ENCODE data around the gene SPATS2L. TPM values are rescaled to one million over a fixed set of nuclear protein-coding genes. Genes with fewer than 3 reads are reported as not detected.

Gene SPATS2L
- total RNA-seq, 1 experiment from 2014 or later, result 112 TPM

DNA sequence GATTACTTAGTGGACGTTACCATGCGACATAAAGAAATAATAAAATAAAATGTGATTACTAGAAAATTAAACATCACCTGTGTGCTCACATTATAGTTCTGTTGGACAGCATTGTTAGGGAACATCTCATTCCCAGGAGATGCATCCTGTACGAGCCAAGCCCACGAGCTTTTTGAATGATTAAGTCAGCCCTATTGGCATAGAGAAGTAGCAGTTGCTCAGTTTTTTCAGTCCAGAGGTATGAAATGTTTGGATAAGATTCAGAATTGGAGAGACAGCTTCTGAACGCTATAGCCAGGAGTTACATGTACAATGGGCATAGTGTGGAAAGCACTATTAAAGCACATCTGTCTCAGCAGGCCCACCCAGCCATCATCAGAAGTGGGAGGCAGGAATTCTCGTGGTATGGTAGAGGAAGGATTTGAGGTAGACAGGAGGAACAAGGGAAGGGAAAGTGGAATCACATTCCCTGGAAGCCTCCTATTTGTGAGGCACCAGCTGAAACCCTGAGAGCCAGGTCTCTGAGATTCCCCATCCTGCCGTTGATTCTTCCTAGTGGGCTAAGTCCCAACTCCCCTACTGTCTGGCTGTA, 8.6 kb downstream of the SPATS2L start:
- ChIA-PET POLR2A (interaction anchor here (0.6 to 0.7 kb wide), 3 partner anchors 13 to 235 kb away, joined by 3 to 4 read pairs (median 3); no protein-coding TSS in a partner anchor), CTCF (interaction anchor here (0.9 kb wide), 1 partner anchor 9 kb away, joined by 3 read pairs; no protein-coding TSS in a partner anchor)
- peaks cover 95% of the 10 kb centered on the region for H3K4me1 Mint-ChIP-seq
- peak overlapping the region; percentile 95 for H3K27ac Mint-ChIP-seq
- ATAC-seq, result no peak
- TF ChIP-seq, protein P1, sequence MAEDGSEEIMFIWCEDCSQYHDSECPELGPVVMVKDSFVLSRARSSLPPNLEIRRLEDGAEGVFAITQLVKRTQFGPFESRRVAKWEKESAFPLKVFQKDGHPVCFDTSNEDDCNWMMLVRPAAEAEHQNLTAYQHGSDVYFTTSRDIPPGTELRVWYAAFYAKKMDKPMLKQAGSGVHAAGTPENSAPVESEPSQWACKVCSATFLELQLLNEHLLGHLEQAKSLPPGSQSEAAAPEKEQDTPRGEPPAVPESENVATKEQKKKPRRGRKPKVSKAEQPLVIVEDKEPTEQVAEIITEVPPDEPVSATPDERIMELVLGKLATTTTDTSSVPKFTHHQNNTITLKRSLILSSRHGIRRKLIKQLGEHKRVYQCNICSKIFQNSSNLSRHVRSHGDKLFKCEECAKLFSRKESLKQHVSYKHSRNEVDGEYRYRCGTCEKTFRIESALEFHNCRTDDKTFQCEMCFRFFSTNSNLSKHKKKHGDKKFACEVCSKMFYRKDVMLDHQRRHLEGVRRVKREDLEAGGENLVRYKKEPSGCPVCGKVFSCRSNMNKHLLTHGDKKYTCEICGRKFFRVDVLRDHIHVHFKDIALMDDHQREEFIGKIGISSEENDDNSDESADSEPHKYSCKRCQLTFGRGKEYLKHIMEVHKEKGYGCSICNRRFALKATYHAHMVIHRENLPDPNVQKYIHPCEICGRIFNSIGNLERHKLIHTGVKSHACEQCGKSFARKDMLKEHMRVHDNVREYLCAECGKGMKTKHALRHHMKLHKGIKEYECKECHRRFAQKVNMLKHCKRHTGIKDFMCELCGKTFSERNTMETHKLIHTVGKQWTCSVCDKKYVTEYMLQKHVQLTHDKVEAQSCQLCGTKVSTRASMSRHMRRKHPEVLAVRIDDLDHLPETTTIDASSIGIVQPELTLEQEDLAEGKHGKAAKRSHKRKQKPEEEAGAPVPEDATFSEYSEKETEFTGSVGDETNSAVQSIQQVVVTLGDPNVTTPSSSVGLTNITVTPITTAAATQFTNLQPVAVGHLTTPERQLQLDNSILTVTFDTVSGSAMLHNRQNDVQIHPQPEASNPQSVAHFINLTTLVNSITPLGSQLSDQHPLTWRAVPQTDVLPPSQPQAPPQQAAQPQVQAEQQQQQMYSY (CRISPR knock-in tag; IDR thresholded peaks at IDR 0.05), result no peak
- TF ChIP-seq, protein P2, sequence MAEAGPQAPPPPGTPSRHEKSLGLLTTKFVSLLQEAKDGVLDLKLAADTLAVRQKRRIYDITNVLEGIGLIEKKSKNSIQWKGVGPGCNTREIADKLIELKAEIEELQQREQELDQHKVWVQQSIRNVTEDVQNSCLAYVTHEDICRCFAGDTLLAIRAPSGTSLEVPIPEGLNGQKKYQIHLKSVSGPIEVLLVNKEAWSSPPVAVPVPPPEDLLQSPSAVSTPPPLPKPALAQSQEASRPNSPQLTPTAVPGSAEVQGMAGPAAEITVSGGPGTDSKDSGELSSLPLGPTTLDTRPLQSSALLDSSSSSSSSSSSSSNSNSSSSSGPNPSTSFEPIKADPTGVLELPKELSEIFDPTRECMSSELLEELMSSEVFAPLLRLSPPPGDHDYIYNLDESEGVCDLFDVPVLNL (CRISPR knock-in tag; IDR thresholded peaks at IDR 0.05; ENCODE audit: borderline replicate concordance, low read depth), result no peak
- TF ChIP-seq, protein P3, sequence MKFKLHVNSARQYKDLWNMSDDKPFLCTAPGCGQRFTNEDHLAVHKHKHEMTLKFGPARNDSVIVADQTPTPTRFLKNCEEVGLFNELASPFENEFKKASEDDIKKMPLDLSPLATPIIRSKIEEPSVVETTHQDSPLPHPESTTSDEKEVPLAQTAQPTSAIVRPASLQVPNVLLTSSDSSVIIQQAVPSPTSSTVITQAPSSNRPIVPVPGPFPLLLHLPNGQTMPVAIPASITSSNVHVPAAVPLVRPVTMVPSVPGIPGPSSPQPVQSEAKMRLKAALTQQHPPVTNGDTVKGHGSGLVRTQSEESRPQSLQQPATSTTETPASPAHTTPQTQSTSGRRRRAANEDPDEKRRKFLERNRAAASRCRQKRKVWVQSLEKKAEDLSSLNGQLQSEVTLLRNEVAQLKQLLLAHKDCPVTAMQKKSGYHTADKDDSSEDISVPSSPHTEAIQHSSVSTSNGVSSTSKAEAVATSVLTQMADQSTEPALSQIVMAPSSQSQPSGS (CRISPR knock-in tag; IDR thresholded peaks at IDR 0.05; ENCODE audit: borderline replicate concordance, low read depth), result no peak
- TF ChIP-seq OVOL2 (CRISPR knock-in tag; IDR thresholded peaks at IDR 0.05; ENCODE audit: borderline replicate concordance) (no peak), ZNF219 (CRISPR knock-in tag; IDR thresholded peaks at IDR 0.05; ENCODE audit: borderline replicate concordance) (no peak), ZNF671 (CRISPR knock-in tag; IDR thresholded peaks at IDR 0.05) (no peak), ZNF317 (CRISPR knock-in tag; IDR thresholded peaks at IDR 0.05; ENCODE audit: borderline replicate concordance, low read depth) (no peak), RORB (CRISPR knock-in tag; IDR thresholded peaks at IDR 0.05) (no peak), HMGA2 (CRISPR knock-in tag; IDR thresholded peaks at IDR 0.05) (no peak), KAT7 (CRISPR knock-in tag; IDR thresholded peaks at IDR 0.05; ENCODE audit: borderline replicate concordance) (no peak), TCF7 (CRISPR knock-in tag; IDR thresholded peaks at IDR 0.05; ENCODE audit: low read depth) (no peak)
- TF ChIP-seq, protein P4, sequence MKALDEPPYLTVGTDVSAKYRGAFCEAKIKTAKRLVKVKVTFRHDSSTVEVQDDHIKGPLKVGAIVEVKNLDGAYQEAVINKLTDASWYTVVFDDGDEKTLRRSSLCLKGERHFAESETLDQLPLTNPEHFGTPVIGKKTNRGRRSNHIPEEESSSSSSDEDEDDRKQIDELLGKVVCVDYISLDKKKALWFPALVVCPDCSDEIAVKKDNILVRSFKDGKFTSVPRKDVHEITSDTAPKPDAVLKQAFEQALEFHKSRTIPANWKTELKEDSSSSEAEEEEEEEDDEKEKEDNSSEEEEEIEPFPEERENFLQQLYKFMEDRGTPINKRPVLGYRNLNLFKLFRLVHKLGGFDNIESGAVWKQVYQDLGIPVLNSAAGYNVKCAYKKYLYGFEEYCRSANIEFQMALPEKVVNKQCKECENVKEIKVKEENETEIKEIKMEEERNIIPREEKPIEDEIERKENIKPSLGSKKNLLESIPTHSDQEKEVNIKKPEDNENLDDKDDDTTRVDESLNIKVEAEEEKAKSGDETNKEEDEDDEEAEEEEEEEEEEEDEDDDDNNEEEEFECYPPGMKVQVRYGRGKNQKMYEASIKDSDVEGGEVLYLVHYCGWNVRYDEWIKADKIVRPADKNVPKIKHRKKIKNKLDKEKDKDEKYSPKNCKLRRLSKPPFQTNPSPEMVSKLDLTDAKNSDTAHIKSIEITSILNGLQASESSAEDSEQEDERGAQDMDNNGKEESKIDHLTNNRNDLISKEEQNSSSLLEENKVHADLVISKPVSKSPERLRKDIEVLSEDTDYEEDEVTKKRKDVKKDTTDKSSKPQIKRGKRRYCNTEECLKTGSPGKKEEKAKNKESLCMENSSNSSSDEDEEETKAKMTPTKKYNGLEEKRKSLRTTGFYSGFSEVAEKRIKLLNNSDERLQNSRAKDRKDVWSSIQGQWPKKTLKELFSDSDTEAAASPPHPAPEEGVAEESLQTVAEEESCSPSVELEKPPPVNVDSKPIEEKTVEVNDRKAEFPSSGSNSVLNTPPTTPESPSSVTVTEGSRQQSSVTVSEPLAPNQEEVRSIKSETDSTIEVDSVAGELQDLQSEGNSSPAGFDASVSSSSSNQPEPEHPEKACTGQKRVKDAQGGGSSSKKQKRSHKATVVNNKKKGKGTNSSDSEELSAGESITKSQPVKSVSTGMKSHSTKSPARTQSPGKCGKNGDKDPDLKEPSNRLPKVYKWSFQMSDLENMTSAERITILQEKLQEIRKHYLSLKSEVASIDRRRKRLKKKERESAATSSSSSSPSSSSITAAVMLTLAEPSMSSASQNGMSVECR (CRISPR knock-in tag; IDR thresholded peaks at IDR 0.05; ENCODE audit: borderline replicate concordance), result no peak
- TF ChIP-seq, protein P5, sequence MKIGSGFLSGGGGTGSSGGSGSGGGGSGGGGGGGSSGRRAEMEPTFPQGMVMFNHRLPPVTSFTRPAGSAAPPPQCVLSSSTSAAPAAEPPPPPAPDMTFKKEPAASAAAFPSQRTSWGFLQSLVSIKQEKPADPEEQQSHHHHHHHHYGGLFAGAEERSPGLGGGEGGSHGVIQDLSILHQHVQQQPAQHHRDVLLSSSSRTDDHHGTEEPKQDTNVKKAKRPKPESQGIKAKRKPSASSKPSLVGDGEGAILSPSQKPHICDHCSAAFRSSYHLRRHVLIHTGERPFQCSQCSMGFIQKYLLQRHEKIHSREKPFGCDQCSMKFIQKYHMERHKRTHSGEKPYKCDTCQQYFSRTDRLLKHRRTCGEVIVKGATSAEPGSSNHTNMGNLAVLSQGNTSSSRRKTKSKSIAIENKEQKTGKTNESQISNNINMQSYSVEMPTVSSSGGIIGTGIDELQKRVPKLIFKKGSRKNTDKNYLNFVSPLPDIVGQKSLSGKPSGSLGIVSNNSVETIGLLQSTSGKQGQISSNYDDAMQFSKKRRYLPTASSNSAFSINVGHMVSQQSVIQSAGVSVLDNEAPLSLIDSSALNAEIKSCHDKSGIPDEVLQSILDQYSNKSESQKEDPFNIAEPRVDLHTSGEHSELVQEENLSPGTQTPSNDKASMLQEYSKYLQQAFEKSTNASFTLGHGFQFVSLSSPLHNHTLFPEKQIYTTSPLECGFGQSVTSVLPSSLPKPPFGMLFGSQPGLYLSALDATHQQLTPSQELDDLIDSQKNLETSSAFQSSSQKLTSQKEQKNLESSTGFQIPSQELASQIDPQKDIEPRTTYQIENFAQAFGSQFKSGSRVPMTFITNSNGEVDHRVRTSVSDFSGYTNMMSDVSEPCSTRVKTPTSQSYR (CRISPR knock-in tag; IDR thresholded peaks at IDR 0.05), result no peak
- TF ChIP-seq, protein P6, sequence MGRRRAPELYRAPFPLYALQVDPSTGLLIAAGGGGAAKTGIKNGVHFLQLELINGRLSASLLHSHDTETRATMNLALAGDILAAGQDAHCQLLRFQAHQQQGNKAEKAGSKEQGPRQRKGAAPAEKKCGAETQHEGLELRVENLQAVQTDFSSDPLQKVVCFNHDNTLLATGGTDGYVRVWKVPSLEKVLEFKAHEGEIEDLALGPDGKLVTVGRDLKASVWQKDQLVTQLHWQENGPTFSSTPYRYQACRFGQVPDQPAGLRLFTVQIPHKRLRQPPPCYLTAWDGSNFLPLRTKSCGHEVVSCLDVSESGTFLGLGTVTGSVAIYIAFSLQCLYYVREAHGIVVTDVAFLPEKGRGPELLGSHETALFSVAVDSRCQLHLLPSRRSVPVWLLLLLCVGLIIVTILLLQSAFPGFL (CRISPR knock-in tag; IDR thresholded peaks at IDR 0.05; ENCODE audit: borderline replicate concordance), result no peak
- TF ChIP-seq, protein P7, sequence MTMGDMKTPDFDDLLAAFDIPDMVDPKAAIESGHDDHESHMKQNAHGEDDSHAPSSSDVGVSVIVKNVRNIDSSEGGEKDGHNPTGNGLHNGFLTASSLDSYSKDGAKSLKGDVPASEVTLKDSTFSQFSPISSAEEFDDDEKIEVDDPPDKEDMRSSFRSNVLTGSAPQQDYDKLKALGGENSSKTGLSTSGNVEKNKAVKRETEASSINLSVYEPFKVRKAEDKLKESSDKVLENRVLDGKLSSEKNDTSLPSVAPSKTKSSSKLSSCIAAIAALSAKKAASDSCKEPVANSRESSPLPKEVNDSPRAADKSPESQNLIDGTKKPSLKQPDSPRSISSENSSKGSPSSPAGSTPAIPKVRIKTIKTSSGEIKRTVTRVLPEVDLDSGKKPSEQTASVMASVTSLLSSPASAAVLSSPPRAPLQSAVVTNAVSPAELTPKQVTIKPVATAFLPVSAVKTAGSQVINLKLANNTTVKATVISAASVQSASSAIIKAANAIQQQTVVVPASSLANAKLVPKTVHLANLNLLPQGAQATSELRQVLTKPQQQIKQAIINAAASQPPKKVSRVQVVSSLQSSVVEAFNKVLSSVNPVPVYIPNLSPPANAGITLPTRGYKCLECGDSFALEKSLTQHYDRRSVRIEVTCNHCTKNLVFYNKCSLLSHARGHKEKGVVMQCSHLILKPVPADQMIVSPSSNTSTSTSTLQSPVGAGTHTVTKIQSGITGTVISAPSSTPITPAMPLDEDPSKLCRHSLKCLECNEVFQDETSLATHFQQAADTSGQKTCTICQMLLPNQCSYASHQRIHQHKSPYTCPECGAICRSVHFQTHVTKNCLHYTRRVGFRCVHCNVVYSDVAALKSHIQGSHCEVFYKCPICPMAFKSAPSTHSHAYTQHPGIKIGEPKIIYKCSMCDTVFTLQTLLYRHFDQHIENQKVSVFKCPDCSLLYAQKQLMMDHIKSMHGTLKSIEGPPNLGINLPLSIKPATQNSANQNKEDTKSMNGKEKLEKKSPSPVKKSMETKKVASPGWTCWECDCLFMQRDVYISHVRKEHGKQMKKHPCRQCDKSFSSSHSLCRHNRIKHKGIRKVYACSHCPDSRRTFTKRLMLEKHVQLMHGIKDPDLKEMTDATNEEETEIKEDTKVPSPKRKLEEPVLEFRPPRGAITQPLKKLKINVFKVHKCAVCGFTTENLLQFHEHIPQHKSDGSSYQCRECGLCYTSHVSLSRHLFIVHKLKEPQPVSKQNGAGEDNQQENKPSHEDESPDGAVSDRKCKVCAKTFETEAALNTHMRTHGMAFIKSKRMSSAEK (CRISPR knock-in tag; IDR thresholded peaks at IDR 0.05; ENCODE audit: borderline replicate concordance), result no peak
- no peaks in the 10 kb centered on the region for H3K27me3 Mint-ChIP-seq (ENCODE audit: low read depth)
- H3K9me3 Mint-ChIP-seq, result no peaks in the 10 kb centered on the region
- no peak for DNase-seq (ENCODE audit: low spot score)
- H3K4me3 Mint-ChIP-seq, result no peak overlapping the region
- H3K36me3 Mint-ChIP-seq, result peaks cover 2% of the 10 kb centered on the region; the same call in 1 of the 2 replicates
